GM18511 (cell line): ENCODE results near the gene DMRTB1.

Experiments
- ATAC-seq: cut with Tn5 transposase; IDR thresholded peaks from one replicate; pipeline ENCODE4 v1.9.1; 2021; ENCODE audit warnings: mild to moderate bottlenecking, moderate library complexity; ENCODE audit not compliant: unreplicated experiment

Gene DMRTB1

GRCh38 chr1:53484705-53485477, 25.7 kb downstream of the DMRTB1 start:
- ATAC-seq = no peak

- no peak for ATAC-seq
Observed at GRCh38 chr1:53485478-53486394, 26.5 kb downstream of the DMRTB1 start.

- no peak for ATAC-seq
Observed at GRCh38 chr1:53486395-53487026, 27.3 kb downstream of the DMRTB1 start.

GRCh38 chr1:53490351-53490750, 31.2 kb downstream of the DMRTB1 start:
- no peak for ATAC-seq

GRCh38 chr1:53495633-53496345, 36.6 kb downstream of the DMRTB1 start:
- no peak for ATAC-seq

- no peak for ATAC-seq
Observed at GRCh38 chr1:53498555-53499131, 39.4 kb downstream of the DMRTB1 start.

- no peak for ATAC-seq
Observed at GRCh38 chr1:53499257-53500203, 40.3 kb downstream of the DMRTB1 start.

GRCh38 chr1:53500204-53501064, 41.2 kb downstream of the DMRTB1 start:
- no peak for ATAC-seq

- no peak for ATAC-seq
Observed at GRCh38 chr1:53501065-53502005, 42.1 kb downstream of the DMRTB1 start.

GRCh38 chr1:53502641-53503432, 43.6 kb downstream of the DMRTB1 start:
- no peak for ATAC-seq

GRCh38 chr1:53503433-53504217, 44.4 kb downstream of the DMRTB1 start:
- ATAC-seq = no peak

- no peak for ATAC-seq
Observed at GRCh38 chr1:53504901-53505300, 45.7 kb downstream of the DMRTB1 start.

- no peak for ATAC-seq
Observed at GRCh38 chr1:53505401-53505800, 46.2 kb downstream of the DMRTB1 start.

- ATAC-seq = no peak
Observed at GRCh38 chr1:53505891-53506290, 46.7 kb downstream of the DMRTB1 start.

GRCh38 chr1:53506355-53507050, 47.3 kb downstream of the DMRTB1 start:
- ATAC-seq = no peak
